HG03469 (cell line): ENCODE measurements around the gene ZYX.
A peak's percentile ranks its signal among the peaks of the same experiment; 100 is the strongest.

ENCODE experiments used
- ATAC-seq: cut with Tn5 transposase; IDR thresholded peaks from one replicate; pipeline ENCODE4 v1.9.1; 2021; ENCODE audit warnings: mild to moderate bottlenecking, moderate library complexity, moderate number of reproducible peaks; ENCODE audit not compliant: unreplicated experiment

ZYX gene

GRCh38 chr7:143362131-143363015 lies 18.8 kb upstream of the ZYX start, which contains the start of gene FAM131B:
Gene FAM131B, minus strand, starts transcription at chr7:143362713. Its CDS starts 110 bp downstream, at chr7:143362603.
- no peak for ATAC-seq

GRCh38 chr7:143363016-143363937 lies 17.9 kb upstream of the ZYX start:
- ATAC-seq = no peak

GRCh38 chr7:143367972-143368371 lies 13.2 kb upstream of the ZYX start:
- no peak for ATAC-seq

- no peak for ATAC-seq
Measured at GRCh38 chr7:143368387-143368786, 12.8 kb upstream of the ZYX start.

GRCh38 chr7:143369678-143370651 lies 11.2 kb upstream of the ZYX start:
- ATAC-seq = no peak

- ATAC-seq = no peak
Measured at GRCh38 chr7:143372070-143372469, 9.1 kb upstream of the ZYX start.

GRCh38 chr7:143373255-143373794 lies 7.8 kb upstream of the ZYX start:
- no peak for ATAC-seq

GRCh38 chr7:143374561-143374960 lies 6.6 kb upstream of the ZYX start:
- ATAC-seq = no peak

GRCh38 chr7:143375298-143376034 lies 5.7 kb upstream of the ZYX start:
- no peak for ATAC-seq

GRCh38 chr7:143376396-143376795 lies 4.7 kb upstream of the ZYX start:
- ATAC-seq = no peak

GRCh38 chr7:143379611-143380259 lies 1.4 kb upstream of the ZYX start:
- no peak for ATAC-seq

GRCh38 chr7:143380260-143380645 lies 892 bp upstream of the ZYX start:
- ATAC-seq = peak; percentile 35

GRCh38 chr7:143381427-143382125 lies 431 bp downstream of the ZYX start:
- ATAC-seq = peak; percentile 6

GRCh38 chr7:143382126-143382790 lies 1.1 kb downstream of the ZYX start:
- ATAC-seq = no peak

GRCh38 chr7:143382791-143383641 lies 1.9 kb downstream of the ZYX start:
- ATAC-seq = no peak

- ATAC-seq = no peak
Measured at GRCh38 chr7:143383642-143383957, 2.5 kb downstream of the ZYX start.

- ATAC-seq = no peak
Measured at GRCh38 chr7:143384148-143384547, 3.0 kb downstream of the ZYX start.
